ENCODE results near the gene PEX10.

The PEX10 gene

GRCh38 chr1:2386636-2387611 is 25.4 kb downstream of the PEX10 start:
- no peak for DNase-seq (ENCODE audit: low spot score)

GRCh38 chr1:2385606-2386280 is 26.6 kb downstream of the PEX10 start:
- DNase-seq (ENCODE audit: low spot score): no peak

- no peak for DNase-seq (ENCODE audit: low spot score)
Measured at GRCh38 chr1:2384941-2385481, 27.4 kb downstream of the PEX10 start.

- DNase-seq (ENCODE audit: low spot score): no peak
Measured at GRCh38 chr1:2384130-2384860, 28.1 kb downstream of the PEX10 start.

GRCh38 chr1:2383576-2383975 is 28.8 kb downstream of the PEX10 start:
- DNase-seq (ENCODE audit: low spot score): no peak

- peak; percentile 26 for DNase-seq (ENCODE audit: low spot score)
Measured at GRCh38 chr1:2382621-2383361, 29.6 kb downstream of the PEX10 start.

GRCh38 chr1:2381741-2382620 is 30.4 kb downstream of the PEX10 start:
- peak; percentile 74 for DNase-seq (ENCODE audit: low spot score)

- no peak for DNase-seq (ENCODE audit: low spot score)
Measured at GRCh38 chr1:2380816-2381591, 31.4 kb downstream of the PEX10 start.

GRCh38 chr1:2379733-2380404 is 32.5 kb downstream of the PEX10 start:
- no peak for DNase-seq (ENCODE audit: low spot score)

GRCh38 chr1:2378956-2379732 is 33.2 kb downstream of the PEX10 start:
- no peak for DNase-seq (ENCODE audit: low spot score)

- no peak for DNase-seq (ENCODE audit: low spot score)
Measured at GRCh38 chr1:2378441-2378851, 33.9 kb downstream of the PEX10 start.

GRCh38 chr1:2377751-2378440 is 34.5 kb downstream of the PEX10 start:
- no peak for DNase-seq (ENCODE audit: low spot score)

GRCh38 chr1:2376931-2377672 is 35.3 kb downstream of the PEX10 start:
- DNase-seq (ENCODE audit: low spot score): no peak

- DNase-seq (ENCODE audit: low spot score): no peak
Measured at GRCh38 chr1:2376261-2376741, 36.1 kb downstream of the PEX10 start.

GRCh38 chr1:2375923-2376260 is 36.5 kb downstream of the PEX10 start:
- no peak for DNase-seq (ENCODE audit: low spot score)

GRCh38 chr1:2375246-2375922 is 37.0 kb downstream of the PEX10 start:
- no peak for DNase-seq (ENCODE audit: low spot score)

Data from COLO829 (cell line).